ENCODE data around the gene MIDN.

DNA sequence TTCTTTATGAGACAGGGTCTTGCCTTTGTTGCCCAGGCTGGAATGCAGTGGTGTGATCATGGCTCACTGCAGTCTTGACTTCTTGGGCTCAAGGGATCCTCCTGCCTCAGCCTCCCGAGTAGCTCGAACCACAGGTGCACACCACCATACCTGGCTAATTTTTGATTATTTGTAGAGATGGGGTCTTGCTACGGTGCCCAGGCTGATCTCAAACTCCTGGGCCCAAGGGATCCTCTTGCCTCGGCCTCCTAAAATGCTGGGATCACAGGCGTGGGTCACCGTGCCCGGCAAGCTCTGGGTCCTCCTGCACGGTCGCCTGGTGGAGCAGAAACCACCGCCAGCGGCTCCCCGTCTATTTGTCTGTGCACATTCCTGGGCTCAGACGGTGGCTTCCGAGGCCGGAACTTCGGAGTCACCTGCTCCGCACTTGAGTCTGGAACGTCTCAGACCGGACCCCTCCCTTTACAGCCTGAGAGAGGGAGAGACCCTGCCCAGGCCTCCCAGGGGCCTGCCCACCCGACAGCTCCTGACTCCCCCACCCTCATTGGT lies 59.4 kb downstream of the MIDN start:
- TF ChIP-seq, protein P1, sequence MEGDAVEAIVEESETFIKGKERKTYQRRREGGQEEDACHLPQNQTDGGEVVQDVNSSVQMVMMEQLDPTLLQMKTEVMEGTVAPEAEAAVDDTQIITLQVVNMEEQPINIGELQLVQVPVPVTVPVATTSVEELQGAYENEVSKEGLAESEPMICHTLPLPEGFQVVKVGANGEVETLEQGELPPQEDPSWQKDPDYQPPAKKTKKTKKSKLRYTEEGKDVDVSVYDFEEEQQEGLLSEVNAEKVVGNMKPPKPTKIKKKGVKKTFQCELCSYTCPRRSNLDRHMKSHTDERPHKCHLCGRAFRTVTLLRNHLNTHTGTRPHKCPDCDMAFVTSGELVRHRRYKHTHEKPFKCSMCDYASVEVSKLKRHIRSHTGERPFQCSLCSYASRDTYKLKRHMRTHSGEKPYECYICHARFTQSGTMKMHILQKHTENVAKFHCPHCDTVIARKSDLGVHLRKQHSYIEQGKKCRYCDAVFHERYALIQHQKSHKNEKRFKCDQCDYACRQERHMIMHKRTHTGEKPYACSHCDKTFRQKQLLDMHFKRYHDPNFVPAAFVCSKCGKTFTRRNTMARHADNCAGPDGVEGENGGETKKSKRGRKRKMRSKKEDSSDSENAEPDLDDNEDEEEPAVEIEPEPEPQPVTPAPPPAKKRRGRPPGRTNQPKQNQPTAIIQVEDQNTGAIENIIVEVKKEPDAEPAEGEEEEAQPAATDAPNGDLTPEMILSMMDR (IDR thresholded peaks at IDR 0.05; ENCODE audit: poor library complexity, severe bottlenecking) = no peak
- TF ChIP-seq POLR2AphosphoS5 (IDR thresholded peaks at IDR 0.05) = no peak
